ENCODE results near the gene CALY.
"Not testable (repeated sequence)": the region's sequence is repeated elsewhere in the genome, so short reads cannot be mapped to it uniquely, and the experiment has no call there.

Gene CALY

DNA sequence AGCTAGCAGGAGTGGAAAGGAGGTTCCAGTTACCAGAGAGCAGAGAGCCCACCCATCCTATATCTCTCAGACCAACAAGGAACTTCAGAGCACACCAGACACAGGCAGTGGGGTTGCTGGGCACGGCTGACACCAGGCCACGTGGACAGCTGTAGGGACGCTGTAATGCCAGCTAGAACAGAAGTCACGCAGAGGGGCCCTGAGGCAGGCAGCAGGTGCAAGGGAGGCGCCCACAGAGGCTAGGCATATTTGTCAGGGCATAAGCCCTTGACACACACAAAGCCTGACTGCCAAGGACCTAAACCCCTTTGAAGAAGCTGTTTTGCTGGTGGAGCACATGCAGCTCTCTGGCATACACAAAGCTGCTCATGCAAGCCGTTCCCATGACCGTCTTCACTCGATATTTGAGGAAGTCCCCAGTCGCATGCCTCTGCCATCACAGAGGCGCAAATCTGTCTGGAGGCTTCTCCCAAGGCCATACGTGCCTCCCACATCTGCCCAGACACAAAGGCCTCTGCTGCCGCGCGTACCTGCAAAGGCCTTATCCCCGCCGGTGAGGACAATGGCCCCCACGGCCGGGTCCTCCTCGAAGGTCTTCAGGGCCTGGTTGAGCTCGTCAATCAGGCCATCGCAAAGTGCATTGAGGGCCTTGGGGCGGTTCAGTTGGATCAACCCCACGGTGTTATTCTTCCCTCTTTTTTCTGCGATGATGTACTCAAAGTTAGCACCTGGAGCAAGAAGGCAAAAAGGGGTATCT lies 33.5 kb upstream of the CALY start:
- Histone ChIP-seq H3K4me1 (ENCODE audit: control insufficient read depth in 1 of 2, insufficient read depth in 1 of 2, low read depth in 1 of 2, low read length in 1 of 2) (peaks cover 5 to 12% of the 10 kb centered on the region in 2 experiments), H3K36me3 (peaks cover 45% of the 10 kb centered on the region), H3K27ac (no peak overlapping the region), H3K4me3 (ENCODE audit: low read depth in 1 of 2, low read length in 1 of 2) (no peak overlapping the region), H3K27me3 (peaks cover 5% of the 10 kb centered on the region), H3K9me3 (no peaks in the 10 kb centered on the region)
- TF ChIP-seq CTCF (IDR thresholded peaks at IDR 0.05): no peak

- Histone ChIP-seq H3K27me3 (no peaks in the 10 kb centered on the region), H3K4me3 (ENCODE audit: low read depth in 1 of 2, low read length in 1 of 2) (no peak overlapping the region), H3K9me3 (no peaks in the 10 kb centered on the region), H3K27ac (no peak overlapping the region), H3K36me3 (peaks cover 60% of the 10 kb centered on the region), H3K4me1 (ENCODE audit: control insufficient read depth in 1 of 2, insufficient read depth in 1 of 2, low read depth in 1 of 2, low read length in 1 of 2) (peaks cover 0 to 5% of the 10 kb centered on the region in 2 experiments)
- TF ChIP-seq CTCF (IDR thresholded peaks at IDR 0.05): no peak
Observed at GRCh38 chr10:133368153-133368552, 31.5 kb upstream of the CALY start.

DNA sequence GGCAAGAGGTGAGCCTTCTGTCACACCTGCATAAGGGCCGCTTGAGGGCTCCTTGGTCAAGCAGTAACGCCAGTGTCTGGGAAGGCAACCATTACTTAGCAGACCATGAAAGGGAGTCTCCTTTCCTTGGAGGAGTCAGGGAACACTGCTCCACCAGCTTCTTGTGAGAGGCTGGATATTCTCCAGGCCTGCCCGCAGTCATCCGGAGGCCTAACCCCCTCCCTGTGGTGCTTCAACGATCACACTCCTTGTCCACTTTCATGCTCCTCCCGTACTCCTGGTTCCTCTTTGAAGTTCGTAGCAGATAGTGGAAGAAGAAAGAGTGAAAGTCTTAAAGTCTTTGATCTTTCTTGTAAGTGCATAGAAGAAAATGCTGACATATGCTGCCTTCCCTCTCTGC lies 30.8 kb upstream of the CALY start:
- peaks cover 67% of the 10 kb centered on the region for H3K36me3 ChIP-seq
- not testable (repeated sequence) for H3K4me1 ChIP-seq (ENCODE audit: control insufficient read depth in 1 of 2, insufficient read depth in 1 of 2, low read depth in 1 of 2, low read length in 1 of 2); H3K27ac ChIP-seq; H3K9me3 ChIP-seq; H3K4me3 ChIP-seq (ENCODE audit: low read depth in 1 of 2, low read length in 1 of 2); H3K27me3 ChIP-seq

- Histone ChIP-seq H3K4me1 (ENCODE audit: control insufficient read depth in 1 of 2, insufficient read depth in 1 of 2, low read depth in 1 of 2, low read length in 1 of 2) (no peaks in the 10 kb centered on the region), H3K36me3 (peaks cover 75% of the 10 kb centered on the region), H3K4me3 (ENCODE audit: low read depth in 1 of 2, low read length in 1 of 2) (no peak overlapping the region), H3K27me3 (no peaks in the 10 kb centered on the region), H3K9me3 (no peaks in the 10 kb centered on the region), H3K27ac (no peak overlapping the region)
- TF ChIP-seq CTCF (IDR thresholded peaks at IDR 0.05): no peak
Observed at GRCh38 chr10:133366751-133367150, 30.1 kb upstream of the CALY start.

DNA sequence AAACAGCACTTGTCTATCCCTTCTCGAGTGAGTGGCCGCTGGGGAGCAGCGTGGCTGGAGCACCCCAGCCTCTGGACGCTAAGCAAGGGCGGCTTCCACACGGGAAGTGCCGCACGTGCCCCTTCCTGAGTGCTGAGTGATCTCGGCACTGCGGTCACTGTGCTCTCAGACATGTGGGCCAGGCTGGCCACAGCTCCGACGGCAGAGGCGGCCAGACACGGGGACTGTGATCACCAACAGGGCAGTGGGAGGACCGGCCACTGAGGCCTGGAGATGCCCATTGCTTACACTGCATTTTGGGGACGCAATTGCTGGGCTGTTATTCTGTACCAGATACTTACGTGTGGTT lies 29.4 kb upstream of the CALY start:
- H3K27me3 ChIP-seq: no peaks in the 10 kb centered on the region
- no peaks in the 10 kb centered on the region for H3K4me1 ChIP-seq (ENCODE audit: control insufficient read depth in 1 of 2, insufficient read depth in 1 of 2, low read depth in 1 of 2, low read length in 1 of 2)
- H3K27ac ChIP-seq: no peak overlapping the region
- peaks cover 75% of the 10 kb centered on the region for H3K36me3 ChIP-seq
- no peak for TF ChIP-seq CTCF (IDR thresholded peaks at IDR 0.05)
- H3K4me3 ChIP-seq (ENCODE audit: low read depth in 1 of 2, low read length in 1 of 2): no peak overlapping the region
- H3K9me3 ChIP-seq: no peaks in the 10 kb centered on the region

DNA sequence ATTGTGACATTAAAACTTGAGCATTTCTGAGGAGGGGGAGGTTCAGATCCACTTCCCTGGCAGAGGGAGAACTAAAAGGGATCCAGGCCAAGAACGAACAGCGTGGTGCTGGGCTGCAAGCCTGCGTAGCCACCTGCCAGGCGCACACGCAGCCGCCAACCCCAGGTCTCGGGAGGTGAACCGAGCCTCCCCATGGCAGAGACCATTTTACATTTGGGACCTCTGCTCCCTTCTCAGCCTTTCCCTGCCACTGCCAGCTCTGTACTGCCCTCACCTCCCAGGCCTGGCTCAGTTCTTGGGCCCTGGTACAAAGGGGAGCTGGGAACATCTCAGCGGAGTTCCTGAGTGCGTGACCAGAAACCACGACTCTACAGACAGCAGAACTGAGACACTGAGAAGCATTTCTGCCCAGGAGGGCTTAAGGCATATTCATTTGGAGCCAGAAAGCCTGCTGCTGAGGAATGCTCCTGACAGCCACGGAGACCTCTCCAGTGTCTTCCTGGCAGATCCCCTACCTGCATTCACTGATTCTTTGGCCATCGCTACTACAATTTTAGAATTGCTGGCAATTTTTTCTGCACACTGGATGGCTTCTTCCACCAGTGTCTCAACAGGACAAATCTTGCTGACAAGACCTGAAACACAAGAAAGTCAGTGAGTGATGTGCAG lies 28.9 kb upstream of the CALY start:
- Histone ChIP-seq H3K4me1 (ENCODE audit: control insufficient read depth in 1 of 2, insufficient read depth in 1 of 2, low read depth in 1 of 2, low read length in 1 of 2) (no peaks in the 10 kb centered on the region), H3K9me3 (no peaks in the 10 kb centered on the region), H3K36me3 (peaks cover 73% of the 10 kb centered on the region), H3K4me3 (ENCODE audit: low read depth in 1 of 2, low read length in 1 of 2) (no peak overlapping the region), H3K27ac (no peak overlapping the region), H3K27me3 (no peaks in the 10 kb centered on the region)
- no peak for TF ChIP-seq CTCF (IDR thresholded peaks at IDR 0.05)
